GM12878 (cell line): ENCODE results near the gene EPS8. TPM values are rescaled to one million over a fixed set of nuclear protein-coding genes. Genes with fewer than 3 reads are reported as not detected.

Experiments used
- ATAC-seq: fragments of 200-7000 bp; cut with Tn5 transposase; 3 replicates; pipeline ENCODE4 v1.9.1; 2020; ENCODE audit warnings: mild to moderate bottlenecking, moderate library complexity
- BruUV-seq: library from RNA; stranded (reverse); fragments of 400-500 nt; replicated peaks from 2 replicates; lab custom pipeline; 2021; lab: Mats Ljungman, UMichigan
- CTCF ChIA-PET: fragments of 300-600 bp; sonication (Branson Sonifier 250); formaldehyde crosslinking; extraction: SDS; loops from one replicate; lab custom pipeline; 2021; ENCODE audit warnings: inconsistent platforms; lab: Yijun Ruan, JAX
- POLR2A ChIA-PET: fragments of 350-600 bp; formaldehyde crosslinking; extraction: SDS; loops from one replicate; lab custom pipeline; 2021; ENCODE audit warnings: inconsistent platforms; lab: Charles Lee
- RAD21 ChIA-PET: fragments of 300-600 bp; sonication (Branson Sonifier 250); formaldehyde crosslinking; loops from one replicate; lab custom pipeline; 2023; ENCODE audit warnings: antibody characterized with exemption; ENCODE audit not compliant: unreplicated experiment; lab: Charles Lee
- SMC1A ChIA-PET: fragments of 300-600 bp; sonication (Branson Sonifier 250); formaldehyde crosslinking; loops from one replicate; lab custom pipeline; 2023; ENCODE audit not compliant: unreplicated experiment, uncharacterized antibody; lab: Charles Lee
- DNase-seq: peaks from one replicate; pipeline ENCODE4 v3.0.0-alpha.2; 2011; ENCODE audit warnings: low read depth, low spot score
- FAIRE-seq: peaks from 3 replicates; lab custom pipeline; 2011; peaks lifted over from hg19 to GRCh38; lab: Jason Lieb, UNC
- H2AFZ ChIP-seq: 2 replicates; pipeline ENCODE4 v1.6.0; 2011; ENCODE audit warnings: low read depth, low read length, control low read depth; ENCODE audit not compliant: control insufficient read depth
- H3K27ac ChIP-seq: 2 replicates; pipeline ENCODE4 v1.5.1; 2011; ENCODE audit warnings: control low read depth; ENCODE audit not compliant: control insufficient read depth, insufficient read depth
- H3K27me3 ChIP-seq, 2 experiments: replicated peaks in 1 of 2; 2 replicates each; pipeline versions ENCODE4 v1.6.0 to v1.6.1; 2011; ENCODE audit warnings: low read length in 1 of 2; ENCODE audit not compliant: control insufficient read depth in 2 of 2, insufficient read depth in 2 of 2
- H3K36me3 ChIP-seq, 2 experiments: 2 replicates each; pipeline ENCODE4 v1.5.1; 2011; ENCODE audit warnings: low read length in 1 of 2; ENCODE audit not compliant: control insufficient read depth in 2 of 2, insufficient read depth in 2 of 2
- H3K4me1 ChIP-seq: 2 replicates; pipeline ENCODE4 v1.6.1; 2011; ENCODE audit warnings: mild to moderate bottlenecking, low read length, moderate library complexity, mixed read lengths; ENCODE audit not compliant: control insufficient read depth, insufficient read depth
- H3K4me2 ChIP-seq: 2 replicates; pipeline ENCODE4 v1.6.0; 2011; ENCODE audit warnings: control low read depth; ENCODE audit not compliant: control insufficient read depth, insufficient read depth
- H3K4me3 ChIP-seq: fragments of 200-600 bp; sonication (generic); 2 replicates; pipeline ENCODE4 v1.5.1; 2016
- H3K79me2 ChIP-seq: 2 replicates; pipeline ENCODE4 v1.6.0; 2011; ENCODE audit warnings: low read length; ENCODE audit not compliant: control insufficient read depth, insufficient read depth
- H3K9ac ChIP-seq: 2 replicates; pipeline ENCODE4 v1.8.0; 2011; ENCODE audit warnings: low read length, control low read depth, mixed read lengths; ENCODE audit not compliant: control insufficient read depth, insufficient read depth
- H3K9me3 ChIP-seq: replicated peaks from 3 replicates; pipeline ENCODE4 v1.5.1; 2011; ENCODE audit warnings: mild to moderate bottlenecking, low read length; ENCODE audit not compliant: control insufficient read depth, insufficient read depth
- H4K20me1 ChIP-seq: 2 replicates; pipeline ENCODE4 v1.6.0; 2011; ENCODE audit not compliant: control insufficient read depth, insufficient read depth
- CEBPB ChIP-seq, 2 experiments: fragments of 150-350 bp in 1 of 2; IDR thresholded peaks; 2 replicates each; pipeline ENCODE4 v1.6.1; 2012 to 2014; ENCODE audit warnings: low read depth in 2 of 2, low read length in 2 of 2, borderline replicate concordance in 1 of 2, inconsistent platforms in 1 of 2
- CHD4 ChIP-seq: fragments of 200-600 bp; sonication (generic); IDR thresholded peaks from 2 replicates; pipeline ENCODE4 v1.6.1; 2016; ENCODE audit warnings: mild to moderate bottlenecking
- CREM ChIP-seq: IDR thresholded peaks from 2 replicates; pipeline ENCODE4 v1.6.1; 2014; ENCODE audit warnings: antibody characterized with exemption, low read depth
- FOXK2 ChIP-seq: fragments of 450-650 bp; IDR thresholded peaks from 2 replicates; pipeline ENCODE4 v1.6.1; 2017; ENCODE audit warnings: mild to moderate bottlenecking, moderate library complexity
- HCFC1 ChIP-seq: fragments of 150-350 bp; IDR thresholded peaks from 2 replicates; pipeline ENCODE4 v1.6.1; 2014; ENCODE audit warnings: low read length
- IKZF2 ChIP-seq, 2 experiments: fragments of 450-650 bp; IDR thresholded peaks; 2 replicates each; pipeline ENCODE4 v1.6.1; 2017; ENCODE audit warnings: mild to moderate bottlenecking in 2 of 2, moderate library complexity in 2 of 2
- NKRF ChIP-seq: fragments of 450-650 bp; conservative IDR thresholded peaks from 2 replicates; pipeline ENCODE4 v1.6.1; 2017; ENCODE audit warnings: mild to moderate bottlenecking, moderate library complexity
- NR2C1 ChIP-seq: fragments of 450-650 bp; IDR thresholded peaks from 2 replicates; pipeline ENCODE4 v1.6.1; 2017; ENCODE audit warnings: antibody characterized with exemption, mild to moderate bottlenecking, moderate library complexity
- PBX3 ChIP-seq: IDR thresholded peaks from 2 replicates; pipeline ENCODE4 v1.6.1; 2011; ENCODE audit warnings: mild to moderate bottlenecking, low read depth, low read length, moderate library complexity; ENCODE audit not compliant: insufficient replicate concordance
- RB1 ChIP-seq: fragments of 450-650 bp; formaldehyde crosslinking; IDR thresholded peaks from 2 replicates; pipeline ENCODE4 v1.6.1; 2017; ENCODE audit warnings: mild to moderate bottlenecking, borderline replicate concordance
- RBBP5 ChIP-seq: fragments of 200-600 bp; sonication (generic); conservative IDR thresholded peaks from 2 replicates; pipeline ENCODE4 v1.6.1; 2016
- SP1 ChIP-seq: IDR thresholded peaks from one replicate; pipeline ENCODE4 v1.6.1; 2011; ENCODE audit warnings: low read depth, low read length
- SREBF2 ChIP-seq: IDR thresholded peaks from 2 replicates; pipeline ENCODE4 v1.6.1; 2012; ENCODE audit warnings: mild to moderate bottlenecking, low read length
- TARDBP ChIP-seq: IDR thresholded peaks from 2 replicates; pipeline ENCODE4 v1.6.1; 2016; ENCODE audit warnings: borderline replicate concordance
- TCF7 ChIP-seq: IDR thresholded peaks from 2 replicates; pipeline ENCODE4 v1.6.1; 2014; ENCODE audit warnings: antibody characterized with exemption, borderline replicate concordance
- ZNF622 ChIP-seq: fragments of 450-650 bp; IDR thresholded peaks from 2 replicates; pipeline ENCODE4 v1.6.1; 2017; ENCODE audit warnings: mild to moderate bottlenecking, inconsistent platforms
- WGBS: methylation state at CpG from one replicate; pipeline ENCODE4 v1.1.6; 2016; ENCODE audit warnings: low lambda C conversion rate; ENCODE audit not compliant: insufficient replicate concordance, insufficient coverage; ENCODE audit errors: missing lambda C conversion rate; 5-methylcytosine and 5-hydroxymethylcytosine counted together
- in situ Hi-C: fragments of 300-500 bp; cut with MboI; formaldehyde crosslinking; loops from 9 replicates; pipeline ENCODE4 v1.14.3; 2018; ENCODE audit warnings: mixed read lengths
- intact Hi-C: fragments of 100-400 bp; cut with micrococcal nuclease; formaldehyde crosslinking; loops from one replicate; pipeline ENCODE4 v1.14.2; 2022; ENCODE audit not compliant: unreplicated experiment
- polyA plus RNA-seq, 11 experiments: library from polyadenylated mRNA; depleted of rRNA in 4 of 11; unstranded in 6 of 11; stranded (reverse) in 5 of 11; fragments of >200 nt; fragmentation: Nextera tagmentation in 4 of 11; fragmentation: Illumina TruSeq in 1 of 11; extraction: Ambion mirVana in 4 of 11; extraction: Trizol in 1 of 11; gene quantifications; 1 replicate in 1 of 11; 2 replicates in 10 of 11; pipeline versions ENCODE4 v1.2.1 to v1.2.3, GENCODE V29; 2011 to 2016; ENCODE audit warnings: inconsistent platforms in 2 of 11, missing spikeins in 2 of 11, low read depth in 1 of 11
- total RNA-seq, 4 experiments: library from RNA; depleted of rRNA in 3 of 4; stranded (reverse); fragments of >200 nt in 3 of 4; fragmentation: Illumina TruSeq in 1 of 4; extraction: Trizol in 1 of 4; gene quantifications; 2 replicates each; pipeline versions ENCODE4 v1.2.1 to v1.2.3, GENCODE V29; 2013 to 2021
- TF ChIP-seq, protein P1 (sequence below): IDR thresholded peaks from 2 replicates; pipeline ENCODE4 v1.6.1; 2012; ENCODE audit warnings: low read depth, low read length, improper control_type of control experiment

EPS8 gene
- total and polyA plus RNA-seq, 10 of the 15 experiments (the other 5 are each of a cell fraction or from before 2014, with no cell fraction given): 1.3 to 127 (median 3.4) TPM

DNA sequence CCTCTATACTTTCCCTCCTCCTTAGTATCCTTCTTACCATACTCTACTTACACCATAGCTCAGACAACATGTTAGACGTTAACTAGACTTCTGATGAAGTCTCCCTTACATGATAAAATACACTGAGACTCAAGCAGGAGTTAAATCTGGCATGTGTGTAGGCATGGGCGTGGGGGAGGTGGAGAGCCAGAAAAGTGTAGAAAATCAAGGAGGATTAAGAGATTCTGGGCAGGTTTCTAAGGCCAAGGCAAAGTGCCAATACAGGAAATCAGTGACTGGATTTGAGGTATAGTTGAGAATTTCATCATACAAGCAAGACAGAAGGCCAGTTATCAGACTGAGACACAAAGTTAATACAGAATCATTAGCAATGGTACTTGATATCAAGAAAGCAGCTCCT, 37.4 kb downstream of the EPS8 start:
- ChIA-PET POLR2A (interaction anchor here (1.0 to 6.0 kb wide), 3 partner anchors 11 to 15 kb away, joined by 4 to 28 read pairs (median 4); no protein-coding TSS in a partner anchor), RAD21 (interaction anchor here (1.0 kb wide), 1 partner anchor 14 kb away, joined by 3 read pairs; no protein-coding TSS in a partner anchor), SMC1A (interaction anchor here (1.0 to 12.4 kb wide), 6 partner anchors 10 to 45 kb away, joined by 3 to 198 read pairs (median 3); partner anchors contain the start of gene EPS8), CTCF (interaction anchor here (0.6 to 1.3 kb wide), 4 partner anchors 8 to 37 kb away, joined by 3 to 5 read pairs (median 3); no protein-coding TSS in a partner anchor)
- intact Hi-C loops: no loop called here
- Histone ChIP-seq H3K4me2 (no peak overlapping the region), H3K4me1 (no peaks in the 10 kb centered on the region), H3K4me3 (no peak overlapping the region), H2AFZ (no peak overlapping the region), H3K27ac (no peak overlapping the region), H3K36me3 (no peaks in the 10 kb centered on the region), H3K79me2 (no peaks in the 10 kb centered on the region), H3K27me3 (no peaks in the 10 kb centered on the region), H3K9ac (no peak overlapping the region), H3K9me3 (no peaks in the 10 kb centered on the region), H4K20me1 (no peaks in the 10 kb centered on the region)
- FAIRE-seq: no peak
- in situ Hi-C loops: no loop called here
- TF ChIP-seq HCFC1 (no peak), SREBF2 (no peak), RB1 (no peak), NKRF (no peak), FOXK2 (no peak), RBBP5 (no peak), IKZF2 (IDR thresholded peaks at IDR 0.05) (no peak), CEBPB (IDR thresholded peaks at IDR 0.05; ENCODE audit: borderline replicate concordance in 1 of 2, low read depth in 2 of 2, low read length in 2 of 2) (no peak), NR2C1 (no peak), TARDBP (no peak), PBX3 (no peak), CREM (no peak), TCF7 (no peak), SP1 (no peak), ZNF622 (no peak), CHD4 (no peak)
- TF ChIP-seq, protein P1, sequence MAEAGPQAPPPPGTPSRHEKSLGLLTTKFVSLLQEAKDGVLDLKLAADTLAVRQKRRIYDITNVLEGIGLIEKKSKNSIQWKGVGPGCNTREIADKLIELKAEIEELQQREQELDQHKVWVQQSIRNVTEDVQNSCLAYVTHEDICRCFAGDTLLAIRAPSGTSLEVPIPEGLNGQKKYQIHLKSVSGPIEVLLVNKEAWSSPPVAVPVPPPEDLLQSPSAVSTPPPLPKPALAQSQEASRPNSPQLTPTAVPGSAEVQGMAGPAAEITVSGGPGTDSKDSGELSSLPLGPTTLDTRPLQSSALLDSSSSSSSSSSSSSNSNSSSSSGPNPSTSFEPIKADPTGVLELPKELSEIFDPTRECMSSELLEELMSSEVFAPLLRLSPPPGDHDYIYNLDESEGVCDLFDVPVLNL: no peak
- BruUV-seq: no TSS peak
- no peak for DNase-seq
- ATAC-seq: no peak
- WGBS: 55% methylated on average over 2 of the region's 2 CpGs
